Esophagus (tissue), 2 donors: ENCODE data around the gene FHIT. TPM values are rescaled to one million over a fixed set of nuclear protein-coding genes. Genes with fewer than 3 reads are reported as not detected.

Source experiments
- H3K27ac ChIP-seq, 2 donors: one replicate each; pipeline ENCODE4 v1.5.1; 2013; ENCODE audit warnings: low read depth in 2 of 2, mild to moderate bottlenecking in 2 of 2, inconsistent platforms in 1 of 2, low read length in 1 of 2, moderate library complexity in 1 of 2
- H3K27me3 ChIP-seq, 2 donors: one replicate each; pipeline ENCODE4 v1.6.1; 2013; ENCODE audit warnings: low read length in 2 of 2, control low read depth in 1 of 2, mild to moderate bottlenecking in 1 of 2; ENCODE audit not compliant: insufficient read depth in 2 of 2, control insufficient read depth in 1 of 2
- H3K36me3 ChIP-seq, 2 donors: one replicate each; pipeline ENCODE4 v1.6.1; 2013; ENCODE audit warnings: low read length in 1 of 2; ENCODE audit not compliant: control insufficient read depth in 2 of 2, insufficient read depth in 2 of 2
- H3K4me1 ChIP-seq, 2 donors: one replicate each; pipeline ENCODE4 v1.6.1; 2013; ENCODE audit warnings: low read length in 1 of 2; ENCODE audit not compliant: control insufficient read depth in 2 of 2, insufficient read depth in 2 of 2
- H3K4me3 ChIP-seq, 2 donors: one replicate each; pipeline ENCODE4 v1.5.1; 2013; ENCODE audit warnings: low read length in 2 of 2, mild to moderate bottlenecking in 2 of 2, low read depth in 1 of 2, moderate library complexity in 1 of 2
- H3K9me3 ChIP-seq, 2 donors: one replicate each; pipeline ENCODE4 v1.6.1; 2013; ENCODE audit warnings: mild to moderate bottlenecking in 2 of 2, low read depth in 1 of 2, low read length in 1 of 2, moderate library complexity in 1 of 2; ENCODE audit not compliant: control insufficient read depth in 2 of 2, insufficient read depth in 1 of 2
- WGBS, 2 donors: extraction: QIAGEN DNeasy Blood & Tissue Kit; methylation state at CpG; one replicate each; pipeline ENCODE4 v1.1.7; 2013; 5-methylcytosine and 5-hydroxymethylcytosine counted together
- polyA plus RNA-seq, 2 donors: library from polyadenylated mRNA; stranded (reverse); fragments of 200-250 nt; gene quantifications; one replicate each; pipeline ENCODE4 v1.2.3, GENCODE V29; 2013
- donor health status: healthy with polysubstance abuse.
- donor health status: Bipolar disorder and iron deficiency.

FHIT gene
- polyA plus RNA-seq, 2 donors, result 3.4 to 5.0 TPM

- Histone ChIP-seq H3K9me3 (no peaks in the 10 kb centered on the region), H3K4me3 (no peak overlapping the region), H3K27me3 (no peaks in the 10 kb centered on the region), H3K36me3 (no peaks in the 10 kb centered on the region), H3K4me1 (no peaks in the 10 kb centered on the region), H3K27ac (no peak overlapping the region)
These were observed 886.8 kb downstream of the FHIT start for GRCh38 chr3:60364475-60364874.

- 73 to 78% methylated on average over 2 of the region's 2 CpGs for WGBS, 2 donors
- no peaks in the 10 kb centered on the region for H3K36me3 ChIP-seq
- H3K4me1 ChIP-seq, result no peaks in the 10 kb centered on the region
- no peaks in the 10 kb centered on the region for H3K9me3 ChIP-seq
- no peak overlapping the region for H3K27ac ChIP-seq
- H3K4me3 ChIP-seq, result no peak overlapping the region
- H3K27me3 ChIP-seq, result no peaks in the 10 kb centered on the region
These were observed 887.4 kb downstream of the FHIT start for GRCh38 chr3:60363817-60364216.

GRCh38 chr3:60355825-60356224 lies 895.4 kb downstream of the FHIT start:
- no peaks in the 10 kb centered on the region for H3K4me1 ChIP-seq
- no peak overlapping the region for H3K4me3 ChIP-seq
- no peaks in the 10 kb centered on the region for H3K27me3 ChIP-seq
- no peaks in the 10 kb centered on the region for H3K9me3 ChIP-seq
- no peak overlapping the region for H3K27ac ChIP-seq
- H3K36me3 ChIP-seq, result no peaks in the 10 kb centered on the region
- 46 to 82% methylated on average over 2 of the region's 2 CpGs for WGBS, 2 donors

- WGBS, 2 donors, result 86 to 92% methylated on average over 1 of the region's 1 CpG
- no peaks in the 10 kb centered on the region for H3K4me1 ChIP-seq
- no peaks in the 10 kb centered on the region for H3K27me3 ChIP-seq
- no peaks in the 10 kb centered on the region for H3K9me3 ChIP-seq
- H3K27ac ChIP-seq, result no peak overlapping the region
- H3K4me3 ChIP-seq, result no peak overlapping the region
- H3K36me3 ChIP-seq, result no peaks in the 10 kb centered on the region
These were observed 899.8 kb downstream of the FHIT start for GRCh38 chr3:60351481-60351880.

- no peaks in the 10 kb centered on the region for H3K4me1 ChIP-seq
- no peaks in the 10 kb centered on the region for H3K36me3 ChIP-seq
- H3K27ac ChIP-seq, result no peak overlapping the region
- H3K27me3 ChIP-seq, result no peaks in the 10 kb centered on the region
- no peak overlapping the region for H3K4me3 ChIP-seq
- H3K9me3 ChIP-seq, result no peaks in the 10 kb centered on the region
- 39 to 65% methylated on average over 3 of the region's 3 CpGs for WGBS, 2 donors
These were observed 906.9 kb downstream of the FHIT start for GRCh38 chr3:60344340-60344739.

- Histone ChIP-seq H3K27me3 (no peaks in the 10 kb centered on the region), H3K27ac (no peak overlapping the region), H3K36me3 (no peaks in the 10 kb centered on the region), H3K4me1 (no peaks in the 10 kb centered on the region), H3K9me3 (no peaks in the 10 kb centered on the region), H3K4me3 (no peak overlapping the region)
- 89 to 91% methylated on average over 2 of the region's 2 CpGs for WGBS, 2 donors
These were observed 907.4 kb downstream of the FHIT start for GRCh38 chr3:60343831-60344230.

- no peaks in the 10 kb centered on the region for H3K9me3 ChIP-seq
- H3K27ac ChIP-seq, result no peak overlapping the region
- WGBS, 2 donors, result 82 to 89% methylated on average over 6 of the region's 6 CpGs
- no peaks in the 10 kb centered on the region for H3K27me3 ChIP-seq
- H3K36me3 ChIP-seq, result no peaks in the 10 kb centered on the region
- no peak overlapping the region for H3K4me3 ChIP-seq
- H3K4me1 ChIP-seq, result no peaks in the 10 kb centered on the region
These were observed 911.9 kb downstream of the FHIT start for GRCh38 chr3:60339304-60339703.

- Histone ChIP-seq H3K36me3 (no peaks in the 10 kb centered on the region), H3K27ac (no peak overlapping the region), H3K9me3 (no peaks in the 10 kb centered on the region), H3K27me3 (no peaks in the 10 kb centered on the region), H3K4me3 (no peak overlapping the region), H3K4me1 (no peaks in the 10 kb centered on the region)
- 89 to 90% methylated on average over 2 of the region's 2 CpGs for WGBS, 2 donors
These were observed 913.8 kb downstream of the FHIT start for GRCh38 chr3:60337421-60337820.

GRCh38 chr3:60336061-60336460 lies 915.2 kb downstream of the FHIT start:
- H3K4me3 ChIP-seq, result no peak overlapping the region
- no peak overlapping the region for H3K27ac ChIP-seq
- H3K36me3 ChIP-seq, result no peaks in the 10 kb centered on the region
- no peaks in the 10 kb centered on the region for H3K9me3 ChIP-seq
- WGBS, 2 donors, result 93 to 95% methylated on average over 2 of the region's 2 CpGs
- no peaks in the 10 kb centered on the region for H3K27me3 ChIP-seq
- H3K4me1 ChIP-seq, result no peaks in the 10 kb centered on the region

DNA sequence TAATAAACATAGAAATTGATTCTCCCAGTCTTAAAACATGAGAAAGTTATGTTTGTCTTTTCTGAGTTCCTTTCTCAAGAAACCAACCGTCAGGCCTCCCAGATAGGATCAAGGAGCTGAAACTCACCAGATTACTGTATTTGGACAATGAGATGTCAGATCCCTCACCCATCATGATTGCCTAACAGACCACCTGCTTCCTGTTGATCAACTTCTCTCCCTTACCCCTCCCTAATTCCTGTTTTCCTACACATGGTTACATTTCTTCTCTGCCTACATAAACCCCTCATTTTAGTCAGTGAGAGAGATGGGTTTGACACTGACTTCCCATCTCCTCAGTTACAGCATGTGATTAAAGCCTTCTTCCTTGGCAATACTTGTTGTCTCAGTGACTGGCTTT lies 917.5 kb downstream of the FHIT start:
- Histone ChIP-seq H3K4me3 (no peak overlapping the region), H3K27me3 (no peaks in the 10 kb centered on the region), H3K27ac (no peak overlapping the region), H3K9me3 (no peaks in the 10 kb centered on the region), H3K36me3 (no peaks in the 10 kb centered on the region), H3K4me1 (no peaks in the 10 kb centered on the region)
- 66 to 68% methylated on average over 1 of the region's 1 CpG for WGBS, 2 donors
